ENCODE results near the gene RAB11FIP4. TPM values are rescaled to one million over a fixed set of nuclear protein-coding genes. Genes with fewer than 3 reads are reported as not detected.

RAB11FIP4 gene
- total RNA-seq, 2 donors from 2014 or later = 35.6 to 62.2 TPM

DNA sequence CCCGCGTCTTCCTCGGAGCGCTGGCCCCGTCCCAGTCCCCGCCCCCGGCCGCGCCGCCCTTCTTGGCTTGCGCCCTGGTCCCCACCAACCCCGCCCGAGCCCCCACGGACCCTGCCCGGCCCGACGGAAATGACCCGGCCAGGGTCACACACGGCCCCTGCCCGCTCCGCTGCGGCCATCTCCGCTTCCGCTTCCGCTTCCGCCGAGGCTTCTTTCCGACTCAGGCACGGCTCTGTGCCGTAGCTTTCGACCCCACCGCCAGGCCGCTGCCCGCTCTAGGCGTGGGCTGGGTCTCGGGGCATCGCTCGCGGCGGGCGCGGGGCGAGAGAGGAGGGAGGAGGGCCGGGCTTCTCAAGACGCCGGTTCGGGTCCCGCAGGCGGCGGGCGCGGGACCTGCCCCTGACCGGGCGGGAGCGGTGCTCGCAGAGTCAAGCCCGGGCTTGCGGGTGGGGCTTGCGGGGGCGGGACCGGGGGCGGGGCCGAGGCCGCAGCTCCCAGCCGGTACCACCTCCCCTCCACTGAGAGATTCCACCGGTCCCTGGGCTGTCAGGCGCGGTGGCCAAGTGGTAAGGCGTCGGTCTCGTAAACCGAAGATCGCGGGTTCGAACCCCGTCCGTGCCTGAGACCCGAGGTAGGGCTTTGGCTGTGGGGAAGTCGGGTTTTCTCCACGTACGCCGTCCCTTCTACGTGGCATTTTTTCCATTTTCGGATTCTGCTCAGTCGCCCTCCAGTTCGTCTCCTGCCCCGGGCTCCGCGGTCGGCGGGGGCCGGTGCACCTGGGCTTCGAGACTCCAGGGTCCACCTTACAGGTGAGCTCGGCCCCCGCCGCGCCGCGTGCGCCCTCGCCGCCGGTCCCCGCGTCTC is 158.3 kb downstream of the RAB11FIP4 start:
- H3K36me3 Mint-ChIP-seq (ENCODE audit: low read depth) = no peaks in the 10 kb centered on the region
- Histone ChIP-seq H3K36me3 (ENCODE audit: control insufficient read depth, insufficient read depth, low read length) (no peaks in the 10 kb centered on the region), H3K4me1 (ENCODE audit: control insufficient read depth, insufficient read depth, low read length) (no peaks in the 10 kb centered on the region), H3K9me3 (ENCODE audit: control insufficient read depth, low read length) (no peaks in the 10 kb centered on the region), H3K27me3 (ENCODE audit: control insufficient read depth, insufficient read depth, low read length, poor library complexity, severe bottlenecking) (peaks cover 39% of the 10 kb centered on the region), H3K9ac (ENCODE audit: extremely low read depth, low read length, poor library complexity, severe bottlenecking) (peak overlapping the region; percentile 47), H3K27ac (ENCODE audit: low read depth, low read length) (no peak overlapping the region), H3K4me3 (ENCODE audit: low read length) (peak overlapping the region; percentile 94)
- TF ChIP-seq, protein P1, sequence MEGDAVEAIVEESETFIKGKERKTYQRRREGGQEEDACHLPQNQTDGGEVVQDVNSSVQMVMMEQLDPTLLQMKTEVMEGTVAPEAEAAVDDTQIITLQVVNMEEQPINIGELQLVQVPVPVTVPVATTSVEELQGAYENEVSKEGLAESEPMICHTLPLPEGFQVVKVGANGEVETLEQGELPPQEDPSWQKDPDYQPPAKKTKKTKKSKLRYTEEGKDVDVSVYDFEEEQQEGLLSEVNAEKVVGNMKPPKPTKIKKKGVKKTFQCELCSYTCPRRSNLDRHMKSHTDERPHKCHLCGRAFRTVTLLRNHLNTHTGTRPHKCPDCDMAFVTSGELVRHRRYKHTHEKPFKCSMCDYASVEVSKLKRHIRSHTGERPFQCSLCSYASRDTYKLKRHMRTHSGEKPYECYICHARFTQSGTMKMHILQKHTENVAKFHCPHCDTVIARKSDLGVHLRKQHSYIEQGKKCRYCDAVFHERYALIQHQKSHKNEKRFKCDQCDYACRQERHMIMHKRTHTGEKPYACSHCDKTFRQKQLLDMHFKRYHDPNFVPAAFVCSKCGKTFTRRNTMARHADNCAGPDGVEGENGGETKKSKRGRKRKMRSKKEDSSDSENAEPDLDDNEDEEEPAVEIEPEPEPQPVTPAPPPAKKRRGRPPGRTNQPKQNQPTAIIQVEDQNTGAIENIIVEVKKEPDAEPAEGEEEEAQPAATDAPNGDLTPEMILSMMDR (conservative IDR thresholded peaks at IDR 0.05) = no peak
- peak; percentile 99 for DNase-seq
- peaks cover 34% of the 10 kb centered on the region for H3K27me3 Mint-ChIP-seq (ENCODE audit: insufficient read depth)
- H3K4me3 Mint-ChIP-seq = peak overlapping the region; percentile 86
- H3K9me3 Mint-ChIP-seq = peaks cover 5% of the 10 kb centered on the region
- peaks cover 3% of the 10 kb centered on the region for H3K4me1 Mint-ChIP-seq
- 0 to 1% methylated on average over 43 to 105 of the region's 105 CpGs for WGBS, 2 experiments (ENCODE audit: insufficient coverage in 1 of 2, insufficient read length in 1 of 2)
- peak overlapping the region; percentile 46 for H3K27ac Mint-ChIP-seq

GRCh38 chr17:31550389-31551056 is 159.0 kb downstream of the RAB11FIP4 start:
- peak overlapping the region; percentile 46 for H3K27ac Mint-ChIP-seq

DNA sequence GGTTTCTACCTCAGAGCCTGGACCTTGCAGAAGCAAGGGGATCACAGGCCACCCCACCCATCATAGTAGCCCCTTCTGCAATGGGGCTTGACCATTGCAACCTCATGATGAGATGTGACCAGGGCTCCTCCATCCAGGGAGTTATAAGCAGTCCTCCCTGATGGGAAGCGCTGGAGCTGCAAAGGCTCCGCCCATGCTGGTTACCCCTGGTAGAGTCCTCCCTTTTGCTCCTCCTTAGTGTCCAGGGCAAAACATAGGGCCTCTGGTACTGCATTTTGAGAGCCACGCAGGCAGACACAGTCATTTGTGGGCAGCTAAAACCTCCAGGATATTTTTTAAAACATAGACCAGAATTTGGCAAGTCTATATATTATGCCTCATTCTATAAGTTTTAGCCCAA is 161.1 kb downstream of the RAB11FIP4 start:
- TF ChIP-seq, protein P1 (conservative IDR thresholded peaks at IDR 0.05) = no peak
- H3K27ac Mint-ChIP-seq = no peak overlapping the region
- no peak overlapping the region for H3K4me3 Mint-ChIP-seq
- no peak for DNase-seq
- Histone ChIP-seq H3K4me1 (ENCODE audit: control insufficient read depth, insufficient read depth, low read length) (no peaks in the 10 kb centered on the region), H3K9ac (ENCODE audit: extremely low read depth, low read length, poor library complexity, severe bottlenecking) (no peak overlapping the region), H3K4me3 (ENCODE audit: low read length) (no peak overlapping the region), H3K36me3 (ENCODE audit: control insufficient read depth, insufficient read depth, low read length) (no peaks in the 10 kb centered on the region), H3K27me3 (ENCODE audit: control insufficient read depth, insufficient read depth, low read length, poor library complexity, severe bottlenecking) (peaks cover 59% of the 10 kb centered on the region), H3K27ac (ENCODE audit: low read depth, low read length) (no peak overlapping the region), H3K9me3 (ENCODE audit: control insufficient read depth, low read length) (no peaks in the 10 kb centered on the region)
- H3K4me1 Mint-ChIP-seq = peaks cover 9% of the 10 kb centered on the region
- peaks cover 44% of the 10 kb centered on the region for H3K27me3 Mint-ChIP-seq (ENCODE audit: insufficient read depth)
- 96 to 97% methylated on average over 3 of the region's 3 CpGs for WGBS, 2 experiments (ENCODE audit: insufficient coverage in 1 of 2, insufficient read length in 1 of 2)
- H3K36me3 Mint-ChIP-seq (ENCODE audit: low read depth) = no peaks in the 10 kb centered on the region
- H3K9me3 Mint-ChIP-seq = no peaks in the 10 kb centered on the region

More at GRCh38 chr17:31550389-31551056, 159.0 kb downstream of the RAB11FIP4 start:
- Mint-ChIP-seq H3K27me3 (ENCODE audit: insufficient read depth) (peaks cover 42% of the 10 kb centered on the region), H3K9me3 (peaks cover 3% of the 10 kb centered on the region), H3K4me3 (peak overlapping the region; percentile 86), H3K36me3 (ENCODE audit: low read depth) (no peaks in the 10 kb centered on the region), H3K4me1 (peaks cover 3% of the 10 kb centered on the region)
- WGBS, 2 experiments (ENCODE audit: insufficient coverage in 1 of 2, insufficient read length in 1 of 2) = 22 to 29% methylated on average over 12 to 17 of the region's 17 CpGs
- Histone ChIP-seq H3K27ac (ENCODE audit: low read depth, low read length) (no peak overlapping the region), H3K4me1 (ENCODE audit: control insufficient read depth, insufficient read depth, low read length) (no peaks in the 10 kb centered on the region), H3K4me3 (ENCODE audit: low read length) (peak overlapping the region; percentile 94), H3K9ac (ENCODE audit: extremely low read depth, low read length, poor library complexity, severe bottlenecking) (peak overlapping the region; percentile 15), H3K36me3 (ENCODE audit: control insufficient read depth, insufficient read depth, low read length) (no peaks in the 10 kb centered on the region), H3K27me3 (ENCODE audit: control insufficient read depth, insufficient read depth, low read length, poor library complexity, severe bottlenecking) (peaks cover 46% of the 10 kb centered on the region), H3K9me3 (ENCODE audit: control insufficient read depth, low read length) (no peaks in the 10 kb centered on the region)
- TF ChIP-seq, protein P1 (conservative IDR thresholded peaks at IDR 0.05) = no peak
- no peak for DNase-seq

Measured in endodermal cell (in vitro differentiated cells).